NB4 (cell line): ENCODE data around the gene CHD6.

Experiments
- MYC ChIP-seq: IDR thresholded peaks from 2 replicates; pipeline ENCODE4 v1.6.1; 2011; ENCODE audit warnings: low read depth, low read length
- POLR2A ChIP-seq: IDR thresholded peaks from 2 replicates; pipeline ENCODE4 v1.6.1; 2011; ENCODE audit warnings: mild to moderate bottlenecking; ENCODE audit not compliant: insufficient read length; ENCODE audit errors: extremely low read depth
- TF ChIP-seq, protein P1 (sequence below): IDR thresholded peaks from one replicate; pipeline ENCODE4 v1.5.1; 2012; ENCODE audit warnings: low read depth, low read length
- TF ChIP-seq, protein P2 (sequence below): IDR thresholded peaks from 2 replicates; pipeline ENCODE4 v1.6.1; 2011; ENCODE audit warnings: low read depth, low read length

DNA sequence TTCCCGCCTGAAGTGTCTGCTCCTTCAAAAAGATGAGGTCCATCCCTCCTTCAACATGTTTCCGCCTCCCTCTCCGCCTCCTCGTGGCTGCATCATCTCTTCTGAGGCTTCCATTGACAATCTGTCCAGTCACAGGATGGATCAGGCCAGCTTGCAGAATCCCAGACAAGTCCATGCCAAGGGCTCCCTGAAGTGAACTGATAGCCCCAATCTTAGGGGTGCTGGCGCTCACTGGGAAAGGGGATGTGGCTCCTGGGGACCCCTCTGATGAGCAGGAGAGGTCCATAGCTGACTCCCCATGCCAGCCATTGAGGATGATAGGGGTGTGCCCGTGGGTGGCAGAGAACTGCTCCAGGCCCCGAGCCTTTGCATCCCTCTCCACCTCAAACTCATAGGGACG is 203.0 kb downstream of the CHD6 start:
- TF ChIP-seq, protein P1, sequence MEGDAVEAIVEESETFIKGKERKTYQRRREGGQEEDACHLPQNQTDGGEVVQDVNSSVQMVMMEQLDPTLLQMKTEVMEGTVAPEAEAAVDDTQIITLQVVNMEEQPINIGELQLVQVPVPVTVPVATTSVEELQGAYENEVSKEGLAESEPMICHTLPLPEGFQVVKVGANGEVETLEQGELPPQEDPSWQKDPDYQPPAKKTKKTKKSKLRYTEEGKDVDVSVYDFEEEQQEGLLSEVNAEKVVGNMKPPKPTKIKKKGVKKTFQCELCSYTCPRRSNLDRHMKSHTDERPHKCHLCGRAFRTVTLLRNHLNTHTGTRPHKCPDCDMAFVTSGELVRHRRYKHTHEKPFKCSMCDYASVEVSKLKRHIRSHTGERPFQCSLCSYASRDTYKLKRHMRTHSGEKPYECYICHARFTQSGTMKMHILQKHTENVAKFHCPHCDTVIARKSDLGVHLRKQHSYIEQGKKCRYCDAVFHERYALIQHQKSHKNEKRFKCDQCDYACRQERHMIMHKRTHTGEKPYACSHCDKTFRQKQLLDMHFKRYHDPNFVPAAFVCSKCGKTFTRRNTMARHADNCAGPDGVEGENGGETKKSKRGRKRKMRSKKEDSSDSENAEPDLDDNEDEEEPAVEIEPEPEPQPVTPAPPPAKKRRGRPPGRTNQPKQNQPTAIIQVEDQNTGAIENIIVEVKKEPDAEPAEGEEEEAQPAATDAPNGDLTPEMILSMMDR = no peak
- TF ChIP-seq POLR2A (no peak), MYC (no peak)
- TF ChIP-seq, protein P2, sequence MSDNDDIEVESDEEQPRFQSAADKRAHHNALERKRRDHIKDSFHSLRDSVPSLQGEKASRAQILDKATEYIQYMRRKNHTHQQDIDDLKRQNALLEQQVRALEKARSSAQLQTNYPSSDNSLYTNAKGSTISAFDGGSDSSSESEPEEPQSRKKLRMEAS = no peak
